ENCODE measurements around the gene CACHD1.

CACHD1 gene

DNA sequence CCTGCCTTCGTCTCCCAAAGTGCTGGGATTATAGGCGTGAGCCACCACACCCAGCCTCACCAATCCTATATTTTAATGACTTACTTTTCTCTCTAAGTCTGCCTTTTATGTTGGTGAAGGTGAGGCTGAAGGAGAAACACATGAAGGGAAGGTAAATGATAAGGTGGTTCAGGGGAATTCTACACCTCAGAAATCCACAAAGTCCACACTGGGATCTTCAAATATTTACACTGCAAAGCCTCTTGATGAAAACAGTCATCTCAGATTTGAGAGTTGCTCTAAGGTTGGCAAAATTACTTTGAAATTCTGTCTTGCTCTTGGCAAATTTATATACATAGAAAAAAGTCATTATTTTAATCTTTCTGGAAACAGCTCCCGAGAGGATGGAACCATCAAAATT is 42.0 kb upstream of the CACHD1 start:
- TF ChIP-seq CTCF (IDR thresholded peaks at IDR 0.05; ENCODE audit: low read depth, low read length) = no peak
- H3K27ac ChIP-seq = no peak overlapping the region
- DNase-seq = no peak
- H3K4me3 ChIP-seq (ENCODE audit: low read depth, low read length) = no peak overlapping the region
- no peaks in the 10 kb centered on the region for H3K27me3 ChIP-seq (ENCODE audit: insufficient read depth, low read depth, severe bottlenecking)
- H3K36me3 ChIP-seq = no peaks in the 10 kb centered on the region
- H3K9me3 ChIP-seq (ENCODE audit: severe bottlenecking) = no peaks in the 10 kb centered on the region

DNA sequence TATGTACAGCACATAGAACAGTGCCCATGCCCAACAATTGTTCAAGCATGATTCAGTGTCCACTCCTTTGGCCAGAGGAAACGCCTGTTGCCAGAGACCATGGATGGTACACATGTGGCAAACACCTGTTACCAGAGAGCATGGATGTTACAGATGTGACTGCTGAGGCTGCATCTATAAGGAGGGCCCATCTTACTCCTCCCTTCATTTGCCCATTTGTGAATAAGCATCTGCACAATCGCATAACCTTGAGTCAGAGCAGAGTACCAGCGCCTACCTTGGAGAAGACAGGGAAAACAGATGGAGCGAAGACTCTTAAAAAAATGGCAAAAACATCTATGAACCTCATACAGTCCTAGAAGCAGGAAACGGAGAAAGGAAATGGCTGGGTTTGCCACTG is 36.6 kb upstream of the CACHD1 start:
- Histone ChIP-seq H3K36me3 (no peaks in the 10 kb centered on the region), H3K9me3 (ENCODE audit: severe bottlenecking) (no peaks in the 10 kb centered on the region), H3K27ac (no peak overlapping the region), H3K4me3 (ENCODE audit: low read depth, low read length) (no peak overlapping the region), H3K27me3 (ENCODE audit: insufficient read depth, low read depth, severe bottlenecking) (no peaks in the 10 kb centered on the region)
- no peak for DNase-seq
- TF ChIP-seq CTCF (IDR thresholded peaks at IDR 0.05; ENCODE audit: low read depth, low read length) = no peak

DNA sequence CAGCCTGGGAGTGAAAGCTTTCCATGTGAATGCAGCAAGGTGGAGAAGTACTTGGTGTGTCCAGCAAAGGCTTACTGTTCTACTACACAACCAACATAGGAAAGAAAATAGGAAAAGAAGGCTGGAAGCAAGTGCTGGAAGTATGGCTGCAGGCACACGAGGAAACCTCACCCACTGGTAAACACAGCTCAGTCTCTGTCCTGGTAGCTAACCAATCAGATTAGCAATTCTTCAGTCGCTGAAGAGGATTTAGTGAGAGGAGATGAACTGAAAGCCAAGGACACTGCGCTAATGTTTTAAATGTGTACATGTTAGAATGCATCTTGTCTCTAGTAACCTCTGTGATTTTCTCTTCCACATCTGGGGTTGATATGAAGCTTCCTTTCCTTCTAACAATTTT is 36.2 kb upstream of the CACHD1 start:
- H3K9me3 ChIP-seq (ENCODE audit: severe bottlenecking) = no peaks in the 10 kb centered on the region
- H3K27ac ChIP-seq = no peak overlapping the region
- DNase-seq = no peak
- no peak overlapping the region for H3K4me3 ChIP-seq (ENCODE audit: low read depth, low read length)
- no peak for TF ChIP-seq CTCF (IDR thresholded peaks at IDR 0.05; ENCODE audit: low read depth, low read length)
- H3K36me3 ChIP-seq = no peaks in the 10 kb centered on the region
- H3K27me3 ChIP-seq (ENCODE audit: insufficient read depth, low read depth, severe bottlenecking) = no peaks in the 10 kb centered on the region

DNA sequence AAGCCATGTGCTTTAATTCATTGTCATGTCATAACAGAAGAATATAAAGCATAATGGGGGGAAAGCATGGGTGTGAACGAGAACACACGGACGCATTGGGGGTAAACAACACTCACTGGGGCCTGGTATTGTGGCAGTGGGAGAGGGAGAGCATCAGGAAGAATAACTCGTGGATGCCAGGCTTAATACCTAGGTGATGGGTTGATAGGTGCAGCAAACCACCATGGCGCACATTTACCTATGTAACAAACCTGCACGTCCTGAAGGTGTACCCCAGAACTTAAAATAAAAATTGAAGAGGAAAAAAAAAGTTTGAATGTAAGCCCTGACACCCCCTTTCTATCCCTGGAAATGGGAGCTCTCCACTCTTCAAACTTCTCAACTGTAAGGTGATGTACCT is 34.9 kb upstream of the CACHD1 start:
- H3K9me3 ChIP-seq (ENCODE audit: severe bottlenecking) = no peaks in the 10 kb centered on the region
- H3K27me3 ChIP-seq (ENCODE audit: insufficient read depth, low read depth, severe bottlenecking) = no peaks in the 10 kb centered on the region
- no peak for DNase-seq
- H3K27ac ChIP-seq = no peak overlapping the region
- TF ChIP-seq CTCF (IDR thresholded peaks at IDR 0.05; ENCODE audit: low read depth, low read length) = no peak
- H3K36me3 ChIP-seq = no peaks in the 10 kb centered on the region
- no peak overlapping the region for H3K4me3 ChIP-seq (ENCODE audit: low read depth, low read length)

DNA sequence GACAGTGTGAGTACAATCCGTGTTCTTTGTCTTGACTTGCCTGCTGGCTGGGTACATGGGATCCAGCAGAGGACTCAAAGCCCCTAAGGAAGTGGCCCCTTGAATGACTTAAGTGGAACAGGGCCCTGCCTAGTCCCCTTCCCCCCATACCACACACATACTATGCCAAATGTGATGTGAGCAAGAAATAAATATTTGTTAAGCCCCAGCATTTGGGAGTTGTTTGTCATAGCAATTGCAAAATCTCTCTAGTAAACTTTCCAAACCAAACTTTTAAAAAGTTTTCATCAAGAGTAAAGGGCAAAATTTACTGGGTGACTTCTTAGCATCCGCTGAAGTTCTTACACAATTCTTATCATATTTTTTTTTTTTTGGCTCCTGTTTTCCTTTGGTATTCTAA is 32.5 kb upstream of the CACHD1 start:
- Histone ChIP-seq H3K4me3 (ENCODE audit: low read depth, low read length) (no peak overlapping the region), H3K9me3 (ENCODE audit: severe bottlenecking) (no peaks in the 10 kb centered on the region), H3K27me3 (ENCODE audit: insufficient read depth, low read depth, severe bottlenecking) (no peaks in the 10 kb centered on the region), H3K27ac (no peak overlapping the region), H3K36me3 (no peaks in the 10 kb centered on the region)
- no peak for DNase-seq
- TF ChIP-seq CTCF (IDR thresholded peaks at IDR 0.05; ENCODE audit: low read depth, low read length) = no peak

GRCh38 chr1:64440183-64440826 is 29.6 kb upstream of the CACHD1 start:
- no peak for DNase-seq
- Histone ChIP-seq H3K36me3 (no peaks in the 10 kb centered on the region), H3K4me3 (ENCODE audit: low read depth, low read length) (no peak overlapping the region), H3K9me3 (ENCODE audit: severe bottlenecking) (no peaks in the 10 kb centered on the region), H3K27ac (no peak overlapping the region), H3K27me3 (ENCODE audit: insufficient read depth, low read depth, severe bottlenecking) (no peaks in the 10 kb centered on the region)
- no peak for TF ChIP-seq CTCF (IDR thresholded peaks at IDR 0.05; ENCODE audit: low read depth, low read length)
